SH-SY5Y (cell line): ENCODE measurements around the gene SIRT6.

ENCODE experiments used
- GATA2 ChIP-seq: IDR thresholded peaks from 2 replicates; pipeline ENCODE4 v1.6.1; 2011; ENCODE audit warnings: mild to moderate bottlenecking, low read depth, low read length
- GATA3 ChIP-seq: IDR thresholded peaks from 2 replicates; pipeline ENCODE4 v1.6.1; 2011; ENCODE audit warnings: low read depth, mild to moderate bottlenecking, low read length, moderate library complexity

- no peak for TF ChIP-seq GATA3
- TF ChIP-seq GATA2, result no peak
Observed at GRCh38 chr19:4199699-4200293, 17.4 kb upstream of the SIRT6 start.
